Fibroblast of mammary gland (primary cell): ENCODE results near the gene FHOD3.
A peak's percentile ranks its signal among the peaks of the same experiment; 100 is the strongest.
"Not testable (repeated sequence)": the region's sequence is repeated elsewhere in the genome, so short reads cannot be mapped to it uniquely, and the experiment has no call there.

Experiments used
- DNase-seq: peaks from one replicate; pipeline ENCODE4 v3.0.0-alpha.2; 2010; ENCODE audit warnings: low read depth
- H3K4me3 ChIP-seq: 2 replicates; pipeline ENCODE4 v1.5.1; 2011; ENCODE audit warnings: low read depth, mild to moderate bottlenecking, low read length, moderate library complexity; ENCODE audit not compliant: control insufficient read depth
- CTCF ChIP-seq: conservative IDR thresholded peaks from 2 replicates; pipeline ENCODE4 v1.5.1; 2011; ENCODE audit warnings: low read depth, low read length, inconsistent platforms; ENCODE audit not compliant: control insufficient read depth, insufficient read depth

FHOD3 gene

GRCh38 chr18:36352384-36352783 lies 54.9 kb downstream of the FHOD3 start:
- no peak for TF ChIP-seq CTCF
- H3K4me3 ChIP-seq: no peak overlapping the region
- peak; percentile 96 for DNase-seq

GRCh38 chr18:36354989-36355388 lies 57.5 kb downstream of the FHOD3 start:
- TF ChIP-seq CTCF: no peak
- H3K4me3 ChIP-seq: no peak overlapping the region
- peak; percentile 95 for DNase-seq

- no peak for TF ChIP-seq CTCF
- DNase-seq: peak; percentile 63
- H3K4me3 ChIP-seq: no peak overlapping the region
Measured at GRCh38 chr18:36355511-36355910, 58.0 kb downstream of the FHOD3 start.

GRCh38 chr18:36356741-36357140 lies 59.2 kb downstream of the FHOD3 start:
- not testable (repeated sequence) for H3K4me3 ChIP-seq
- DNase-seq: peak; percentile 33

- no peak for DNase-seq
- H3K4me3 ChIP-seq: no peak overlapping the region
- TF ChIP-seq CTCF: no peak
Measured at GRCh38 chr18:36358141-36358540, 60.6 kb downstream of the FHOD3 start.

- DNase-seq: no peak
- no peak overlapping the region for H3K4me3 ChIP-seq
- TF ChIP-seq CTCF: no peak
Measured at GRCh38 chr18:36360256-36360909, 62.9 kb downstream of the FHOD3 start.

GRCh38 chr18:36364911-36365624 lies 67.6 kb downstream of the FHOD3 start:
- no peak overlapping the region for H3K4me3 ChIP-seq
- DNase-seq: no peak
- TF ChIP-seq CTCF: no peak
